ENCODE data around the gene LRWD1. TPM values are rescaled to one million over a fixed set of nuclear protein-coding genes. Genes with fewer than 3 reads are reported as not detected.

LRWD1 gene
- total and polyA plus RNA-seq, 9 of the 15 experiments (the other 6 are each of a cell fraction or from before 2014, with no cell fraction given) = 0.61 to 66.0 (median 33.2) TPM

GRCh38 chr7:102433219-102434038 is 31.4 kb upstream of the LRWD1 start, which contains the start of gene ORAI2 (continued):
- TF ChIP-seq ADNP (tag; IDR thresholded peaks at IDR 0.05) = no peak
- no peak for TF ChIP-seq DDX20 (tag; IDR thresholded peaks at IDR 0.05; ENCODE audit: low read depth)
- TF ChIP-seq ETV1 (tag; conservative IDR thresholded peaks at IDR 0.05; ENCODE audit: low read depth) = peak; percentile 55
- no peak for TF ChIP-seq MAFG (tag; conservative IDR thresholded peaks at IDR 0.05)
- no peak for TF ChIP-seq MXD1 (CRISPR knock-in tag; IDR thresholded peaks at IDR 0.05; ENCODE audit: borderline replicate concordance, poor library complexity, severe bottlenecking)
- no peak for TF ChIP-seq TCF15 (CRISPR knock-in tag; IDR thresholded peaks at IDR 0.05)
- no peak for TF ChIP-seq ZBTB2 (IDR thresholded peaks at IDR 0.05)
- TF ChIP-seq ZNF311 (CRISPR knock-in tag; IDR thresholded peaks at IDR 0.05) = no peak
- peak; percentile 31; the same call in 1 of the 2 replicates for TF ChIP-seq ETV5 (CRISPR knock-in tag; IDR thresholded peaks at IDR 0.05; ENCODE audit: low read depth)
- no peak for TF ChIP-seq E2F1 (CRISPR knock-in tag; IDR thresholded peaks at IDR 0.05)
- no peak for TF ChIP-seq PHF20 (IDR thresholded peaks at IDR 0.05; ENCODE audit: partially characterized antibody)
- no peak for TF ChIP-seq ZNF583 (CRISPR knock-in tag; IDR thresholded peaks at IDR 0.05)
- TF ChIP-seq POLR2G (IDR thresholded peaks at IDR 0.05; ENCODE audit: low read depth, low read length) = peak; percentile 75
- no peak for TF ChIP-seq ARID3B (CRISPR knock-in tag; IDR thresholded peaks at IDR 0.05; ENCODE audit: borderline replicate concordance)
- TF ChIP-seq CBX3 (IDR thresholded peaks at IDR 0.05; ENCODE audit: borderline replicate concordance in 1 of 2, low read length in 2 of 2) = no peak
- no peak for TF ChIP-seq ZKSCAN8 (CRISPR knock-in tag; IDR thresholded peaks at IDR 0.05)
- no peak for TF ChIP-seq MTA1 (IDR thresholded peaks at IDR 0.05; ENCODE audit: borderline replicate concordance)
- no peak for TF ChIP-seq KLF6 (CRISPR knock-in tag; IDR thresholded peaks at IDR 0.05; ENCODE audit: borderline replicate concordance)
- TF ChIP-seq GABPB2 (CRISPR knock-in tag; conservative IDR thresholded peaks at IDR 0.05) = no peak

Data from K562 (cell line).